Fibroblast of gingiva (primary cell): ENCODE results near the gene CDH13.

Experiments used
- DNase-seq: peaks from one replicate; pipeline ENCODE4 v3.0.0-alpha.2; 2011; ENCODE audit warnings: low read depth

Gene CDH13

DNA sequence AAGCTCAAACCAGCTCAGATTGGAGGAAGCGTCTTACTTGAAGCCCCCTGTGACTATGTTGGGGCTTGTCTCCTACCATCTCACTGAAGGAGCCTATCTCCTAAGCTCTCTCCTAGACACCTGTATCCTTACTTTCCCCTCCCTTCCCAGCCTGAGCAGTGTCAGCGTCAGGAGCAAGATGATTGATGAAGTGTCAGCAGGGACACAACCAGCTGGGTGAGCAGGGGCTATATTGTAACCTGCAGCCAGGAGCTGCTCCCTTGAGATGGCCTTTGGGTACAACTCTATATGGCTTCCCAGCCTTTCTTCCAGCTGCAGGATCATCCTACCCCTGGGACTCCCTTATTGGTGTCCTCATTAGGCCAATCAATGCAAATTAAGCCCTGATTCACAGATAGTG lies 1097.8 kb downstream of the CDH13 start:
- DNase-seq, result no peak

DNA sequence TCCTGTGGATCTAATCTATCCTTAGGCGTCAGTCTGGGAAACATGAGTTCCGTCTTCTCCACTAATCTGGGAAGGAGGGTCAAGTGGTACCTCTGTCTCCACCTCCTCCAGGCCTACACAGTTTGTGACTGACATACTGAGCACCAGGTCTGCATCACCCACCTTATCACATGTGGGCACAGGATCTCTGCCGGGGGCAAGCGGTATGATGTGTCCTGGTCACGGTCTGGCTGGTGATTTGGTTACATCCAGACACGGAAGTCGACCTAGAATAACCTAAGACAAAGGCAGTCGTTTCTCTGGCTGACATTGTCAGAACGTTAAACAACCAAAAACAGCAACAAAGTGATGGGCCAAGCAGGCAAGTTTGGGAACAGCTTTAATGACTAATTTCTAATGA lies 1098.5 kb downstream of the CDH13 start:
- DNase-seq, result no peak

DNA sequence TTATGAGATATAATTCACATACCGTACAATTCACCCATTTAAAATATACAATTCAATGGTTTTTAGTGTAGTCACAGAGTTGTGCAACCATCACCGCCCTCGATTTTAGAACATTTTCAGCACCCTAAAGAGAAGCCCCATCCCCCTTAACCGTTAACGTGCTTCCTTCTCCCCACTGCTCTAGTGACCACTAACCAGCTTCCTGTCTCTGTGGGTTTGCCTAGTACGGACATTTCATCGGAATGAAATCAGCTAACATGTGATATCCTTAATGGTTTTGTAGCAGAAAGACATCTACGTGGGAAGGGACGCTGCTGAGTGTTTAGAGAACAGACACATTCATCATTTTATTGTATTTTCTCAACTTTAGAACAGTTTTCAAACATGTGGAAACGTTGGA lies 1100.2 kb downstream of the CDH13 start:
- no peak for DNase-seq

DNA sequence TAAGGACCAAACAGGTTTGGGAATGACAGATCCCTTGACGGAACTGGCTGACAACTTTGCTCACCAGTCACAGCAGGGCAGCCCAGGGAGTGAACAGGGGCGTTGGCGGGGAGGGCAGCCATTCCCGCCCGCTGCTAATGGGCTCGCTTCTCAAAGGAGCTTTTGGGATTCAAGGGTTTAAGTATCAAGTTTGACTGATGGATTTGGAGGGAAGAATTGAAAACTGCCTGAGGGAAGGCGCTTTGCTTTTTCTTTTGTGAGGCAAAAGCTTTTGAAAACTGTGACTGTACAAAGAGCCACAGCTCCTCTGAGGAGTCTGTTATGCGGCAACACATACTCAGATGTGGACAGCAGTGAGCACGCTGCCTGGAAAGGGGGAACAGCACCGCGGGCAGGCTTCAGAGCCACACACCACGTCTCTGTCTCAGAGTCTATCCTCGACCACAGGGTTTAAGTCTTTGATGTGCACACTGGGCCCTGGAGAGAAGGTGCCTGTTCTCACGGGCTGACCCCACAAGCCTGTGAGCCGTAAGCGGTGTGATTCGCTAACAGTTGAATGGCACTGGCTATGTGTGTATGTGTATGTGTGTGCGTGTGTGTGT lies 1101.1 kb downstream of the CDH13 start:
- DNase-seq, result no peak

DNA sequence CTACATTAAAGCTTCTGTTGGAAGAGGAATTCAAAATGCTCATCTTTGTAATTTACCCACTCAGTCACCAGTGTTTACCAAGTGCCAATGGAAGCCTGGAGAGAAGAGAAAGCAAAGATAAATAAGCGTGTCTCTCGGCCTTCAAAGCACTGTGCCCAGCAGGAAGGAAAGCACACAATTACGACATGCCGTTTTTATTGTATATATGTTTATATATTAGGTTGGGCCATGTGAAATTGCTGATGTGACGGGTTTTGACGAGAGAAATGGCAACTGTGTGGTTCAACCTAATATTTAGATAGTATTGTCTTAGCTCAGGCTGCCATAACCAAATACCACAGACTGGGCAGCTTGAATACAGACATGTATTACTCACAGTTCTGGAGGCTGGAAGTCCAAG lies 1101.7 kb downstream of the CDH13 start:
- no peak for DNase-seq

DNA sequence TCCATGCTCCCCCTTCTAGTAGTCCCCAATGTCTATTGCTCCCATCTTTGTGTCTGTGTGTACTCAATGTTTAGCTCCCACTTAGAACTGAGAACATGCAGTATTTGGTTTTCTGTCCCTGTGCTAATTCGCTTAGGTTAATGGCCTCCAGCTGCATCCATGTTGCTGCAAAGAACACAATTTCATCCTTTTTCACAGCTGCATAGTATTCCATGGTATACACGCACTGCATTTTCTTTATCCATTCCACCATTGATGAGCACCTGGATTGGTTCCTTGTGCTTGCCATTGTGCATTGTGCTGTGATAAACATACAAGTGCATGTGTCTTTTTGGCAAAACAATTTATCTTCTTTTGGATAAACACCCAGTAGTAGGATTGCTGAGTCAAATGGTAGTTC lies 1104.0 kb downstream of the CDH13 start:
- no peak for DNase-seq

DNA sequence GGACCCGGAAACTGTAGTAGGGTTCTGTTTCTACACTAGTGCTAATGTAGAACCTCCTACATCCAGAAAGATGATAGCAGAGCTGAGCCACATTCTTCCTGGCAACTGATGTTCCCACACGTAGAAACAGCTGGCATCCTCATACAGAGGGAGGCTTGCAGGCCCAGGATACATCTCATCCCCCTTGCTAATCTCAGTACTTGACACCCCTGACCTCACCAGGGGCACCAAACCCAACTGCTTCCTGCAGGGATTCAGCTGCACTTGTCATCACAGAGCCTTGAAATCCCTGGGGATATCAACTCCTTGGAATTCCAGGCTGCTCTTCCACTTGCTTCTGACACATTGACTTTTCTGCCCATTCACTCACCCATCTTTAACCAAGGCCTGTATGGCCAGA lies 1105.8 kb downstream of the CDH13 start:
- DNase-seq, result no peak

DNA sequence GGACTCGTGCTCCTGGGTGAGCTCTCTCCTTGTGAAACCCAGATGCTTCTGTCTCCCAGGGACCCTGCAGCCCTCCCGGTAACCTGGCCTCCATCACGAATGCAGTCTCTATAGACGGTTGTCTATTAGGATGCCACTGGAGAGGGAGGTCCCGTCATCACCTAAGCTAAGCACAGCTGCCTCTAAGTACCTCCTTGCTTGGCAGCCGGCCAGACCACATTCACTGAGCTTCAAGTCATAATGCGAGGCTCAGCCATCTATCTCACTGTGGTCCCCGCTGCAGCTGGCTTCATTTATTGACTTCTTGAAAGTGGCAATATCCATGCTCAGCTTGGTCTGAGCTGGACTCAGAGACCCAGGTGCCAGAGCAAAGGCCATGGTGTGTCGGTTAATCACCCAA lies 1106.5 kb downstream of the CDH13 start:
- DNase-seq, result no peak

DNA sequence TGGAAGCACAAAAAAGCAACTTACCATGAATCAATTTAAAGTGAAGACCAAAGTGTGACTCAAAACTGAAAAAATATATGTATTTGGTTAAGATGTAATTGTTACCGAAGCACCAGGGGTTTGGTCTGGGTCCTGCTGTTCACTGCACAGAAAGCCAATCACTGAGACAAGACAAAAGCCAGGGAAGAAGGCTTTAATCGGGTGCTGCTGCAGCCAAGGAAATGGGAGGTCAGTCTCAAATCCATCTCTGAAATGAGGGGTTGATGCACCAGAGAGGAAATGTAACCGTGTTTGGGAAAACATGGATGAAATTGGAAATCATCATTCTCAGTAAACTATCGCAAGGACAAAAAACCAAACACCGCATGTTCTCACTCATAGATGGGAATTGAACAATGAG lies 1107.4 kb downstream of the CDH13 start:
- no peak for DNase-seq

DNA sequence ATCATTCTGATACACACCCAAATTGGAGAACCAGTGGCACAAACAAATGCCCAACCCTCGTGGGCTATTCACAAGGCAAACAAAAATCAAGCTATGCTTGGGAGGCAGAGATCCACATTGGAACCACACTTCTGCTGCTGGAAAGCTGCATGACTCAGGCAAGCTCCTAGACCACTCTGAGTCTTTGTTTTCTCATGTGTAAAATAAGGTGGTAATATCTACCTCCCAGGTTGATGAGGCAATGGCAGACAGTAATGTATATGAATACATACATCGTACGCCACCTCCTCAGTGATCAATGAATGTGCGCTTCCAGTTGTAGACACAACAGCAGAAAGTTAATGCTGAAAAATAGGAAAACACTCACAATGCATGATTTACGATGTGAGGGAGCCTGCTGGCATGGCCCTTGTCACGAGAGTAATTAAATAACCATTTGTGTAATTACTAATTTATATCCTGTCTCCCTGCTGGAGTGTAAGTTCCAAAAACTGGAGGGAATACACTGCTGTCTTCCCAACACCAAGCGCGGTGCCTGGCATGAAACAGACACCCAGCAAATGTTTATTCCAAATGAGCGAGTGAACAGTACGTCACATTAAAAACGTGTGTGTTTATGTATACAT lies 1111.1 kb downstream of the CDH13 start:
- no peak for DNase-seq

DNA sequence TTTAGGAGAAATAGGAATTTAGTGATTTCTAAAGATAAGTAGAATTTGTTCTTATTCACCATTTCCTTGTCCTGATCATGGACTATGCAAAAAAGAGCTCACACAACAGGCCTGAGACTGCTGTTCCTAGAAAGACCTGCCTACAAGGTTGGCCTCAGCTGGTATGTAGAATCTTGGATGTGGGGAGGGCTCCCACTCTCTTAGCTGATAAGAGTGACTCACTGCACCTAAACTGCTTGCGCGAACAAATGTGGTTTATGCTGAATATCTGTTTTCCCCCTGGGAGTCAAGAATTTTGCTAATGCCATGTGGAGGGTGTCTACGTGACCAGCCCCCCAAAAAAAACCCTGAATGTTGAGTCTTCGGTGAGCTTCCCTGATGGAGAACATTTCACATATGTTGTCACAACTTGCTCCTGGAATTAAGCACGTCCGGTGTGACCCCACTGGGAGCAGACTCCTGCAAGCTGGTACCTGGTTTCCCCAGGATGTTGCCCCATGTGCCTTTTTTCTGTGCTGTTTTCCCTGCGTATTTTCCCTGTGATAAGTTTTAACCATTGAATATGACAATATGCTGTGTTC lies 1112.2 kb downstream of the CDH13 start:
- DNase-seq, result no peak

DNA sequence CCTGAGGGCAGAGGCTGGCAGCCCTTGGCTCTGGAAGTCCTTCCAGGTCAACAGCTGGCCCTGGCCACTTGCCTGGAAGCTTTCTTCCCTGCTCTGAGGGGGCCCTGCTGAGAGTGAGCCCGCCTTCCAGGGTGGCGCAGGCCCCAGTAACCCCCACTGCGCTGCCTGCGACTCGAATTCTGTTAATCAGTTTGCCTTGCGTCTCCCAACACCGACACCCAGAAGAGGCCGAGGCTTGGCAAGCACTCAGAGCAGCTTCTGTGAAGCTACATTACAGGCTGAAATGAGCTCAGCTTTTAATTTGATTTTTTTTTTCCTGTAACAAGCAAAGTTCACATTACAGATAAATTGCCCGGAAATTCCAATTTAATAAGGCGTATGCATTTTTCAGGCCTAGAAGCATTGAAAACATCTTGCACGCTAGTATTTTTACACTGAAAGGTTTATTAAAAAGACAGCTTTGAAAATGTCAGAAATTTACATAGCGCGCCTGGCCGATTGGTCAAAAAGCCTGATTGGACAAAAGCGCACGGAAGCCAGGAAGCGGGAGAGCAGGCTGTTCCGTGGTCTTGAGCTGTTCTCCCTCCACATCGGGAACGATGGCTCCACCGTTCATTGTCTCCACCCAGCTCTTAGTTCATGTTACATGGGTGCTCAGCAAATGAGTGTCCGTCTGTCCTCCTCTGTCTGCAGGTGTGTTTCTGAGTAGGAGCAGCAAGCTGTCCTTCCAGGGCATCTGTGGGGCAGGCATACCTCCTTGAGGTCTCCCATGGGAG lies 1115.5 kb downstream of the CDH13 start:
- no peak for DNase-seq

DNA sequence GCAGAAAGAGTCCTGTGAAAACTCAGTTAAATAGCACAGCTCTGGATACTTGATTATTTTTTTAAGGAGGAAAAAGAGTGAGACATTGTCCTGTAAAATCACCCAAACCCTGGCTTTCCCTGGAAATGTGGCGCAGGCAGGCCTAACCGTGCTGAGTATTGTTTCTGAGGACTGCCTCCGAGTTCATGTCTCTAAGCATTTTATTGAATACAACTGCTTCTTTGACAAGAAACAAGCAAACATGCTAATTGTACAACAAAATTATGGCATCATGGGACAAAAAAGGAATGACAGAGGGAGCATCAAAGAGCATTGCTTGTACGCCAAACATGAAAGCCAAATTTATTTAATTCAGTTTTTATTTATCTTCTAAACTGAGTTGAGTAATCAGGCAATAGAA lies 1116.5 kb downstream of the CDH13 start:
- DNase-seq, result no peak

DNA sequence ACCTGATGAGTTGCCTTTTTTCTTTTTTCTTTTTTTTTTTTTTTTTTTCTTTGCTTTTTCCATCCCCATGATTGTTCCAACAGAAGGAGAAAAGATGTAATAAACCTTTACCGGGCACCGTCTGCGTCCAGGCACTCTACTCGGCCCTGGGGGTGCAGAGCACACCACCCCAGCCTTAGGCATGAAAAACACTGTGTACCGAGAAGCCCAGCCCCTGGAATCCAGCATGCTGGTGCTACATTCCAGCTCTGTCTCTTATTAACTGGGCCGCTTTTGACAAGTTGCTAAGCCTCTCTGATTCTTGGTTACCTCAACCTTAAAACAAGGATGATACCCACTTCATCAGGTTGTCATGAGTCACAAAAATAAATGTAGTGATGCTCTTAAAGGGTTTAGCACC lies 1117.0 kb downstream of the CDH13 start:
- DNase-seq, result no peak

DNA sequence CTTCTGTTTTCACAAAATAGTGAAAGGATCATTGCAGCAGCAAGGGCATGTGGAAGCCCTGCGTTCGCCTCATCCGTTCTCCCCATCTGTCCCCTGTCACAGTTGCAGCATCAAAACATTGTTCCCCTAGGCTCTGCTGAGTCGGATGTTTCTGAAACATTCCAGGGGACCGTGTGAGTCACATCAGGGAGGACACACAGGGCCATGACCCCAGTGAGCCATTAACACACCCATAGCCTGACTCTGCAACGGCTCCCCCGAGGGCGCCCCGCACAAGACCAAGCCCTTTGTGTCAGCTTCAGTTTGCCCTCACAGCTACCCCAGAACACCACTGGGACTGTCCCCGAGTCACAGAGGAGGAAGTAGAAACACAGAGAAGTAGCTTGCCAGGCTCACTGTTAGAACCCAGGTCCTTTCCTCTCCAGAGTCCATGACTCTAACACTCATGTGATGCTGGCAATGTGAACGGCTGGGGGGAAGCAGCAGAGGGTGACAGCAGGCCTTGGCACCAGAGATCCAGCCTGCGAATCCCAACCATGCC lies 1117.7 kb downstream of the CDH13 start:
- DNase-seq, result no peak

DNA sequence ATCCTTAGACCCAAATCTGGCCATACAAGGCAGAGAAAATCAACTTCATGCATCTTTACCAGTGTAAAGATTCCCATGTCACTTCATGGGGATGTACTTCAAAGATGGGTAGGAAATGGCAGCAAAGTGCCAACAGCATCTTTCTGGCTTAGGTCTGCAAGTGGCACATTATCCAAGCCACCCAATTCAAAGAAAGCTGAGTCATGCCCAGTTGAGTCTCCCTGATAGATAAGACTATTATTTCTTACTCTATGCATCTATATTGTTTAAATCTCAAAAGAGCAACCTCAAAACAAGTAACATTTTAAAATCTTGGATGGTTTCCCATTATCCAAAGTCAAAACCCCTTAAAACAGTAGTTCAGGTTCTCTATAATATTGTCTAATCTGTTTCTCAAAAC lies 1119.8 kb downstream of the CDH13 start:
- DNase-seq, result no peak

DNA sequence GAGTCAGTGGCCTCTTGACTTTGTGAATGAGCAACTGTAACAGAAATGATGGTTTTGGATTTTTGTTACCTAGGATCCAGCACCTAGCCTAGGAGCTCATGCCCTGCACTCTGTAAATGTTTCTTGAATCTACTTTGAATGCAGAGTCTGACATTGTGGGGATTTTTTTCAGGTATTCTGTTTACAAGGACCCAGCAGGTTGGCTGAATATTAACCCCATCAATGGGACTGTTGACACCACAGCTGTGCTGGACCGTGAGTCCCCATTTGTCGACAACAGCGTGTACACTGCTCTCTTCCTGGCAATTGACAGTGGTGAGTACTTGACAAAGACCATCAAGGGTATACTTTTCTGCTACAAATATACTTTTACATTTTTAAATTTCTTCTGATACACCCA lies 1121.2 kb downstream of the CDH13 start:
- DNase-seq, result no peak

DNA sequence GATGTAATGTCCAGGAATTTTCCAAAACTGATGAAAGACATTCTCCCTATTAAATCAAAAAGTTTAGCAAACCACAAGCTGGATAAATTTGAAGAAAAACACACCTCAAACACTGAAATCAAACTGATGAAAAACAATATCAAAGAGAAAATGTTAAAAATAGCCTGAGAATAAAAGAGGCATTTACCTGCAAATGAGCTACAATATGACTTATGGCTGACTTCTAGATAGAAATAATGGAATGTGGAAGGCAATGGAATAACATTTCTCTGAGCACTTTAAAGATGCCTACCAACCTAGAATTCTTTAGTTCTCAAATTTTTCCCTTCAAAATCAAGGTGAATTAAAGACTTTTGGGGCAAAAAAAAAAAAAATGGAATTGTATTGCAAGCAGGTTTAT lies 1128.6 kb downstream of the CDH13 start:
- DNase-seq, result no peak

DNA sequence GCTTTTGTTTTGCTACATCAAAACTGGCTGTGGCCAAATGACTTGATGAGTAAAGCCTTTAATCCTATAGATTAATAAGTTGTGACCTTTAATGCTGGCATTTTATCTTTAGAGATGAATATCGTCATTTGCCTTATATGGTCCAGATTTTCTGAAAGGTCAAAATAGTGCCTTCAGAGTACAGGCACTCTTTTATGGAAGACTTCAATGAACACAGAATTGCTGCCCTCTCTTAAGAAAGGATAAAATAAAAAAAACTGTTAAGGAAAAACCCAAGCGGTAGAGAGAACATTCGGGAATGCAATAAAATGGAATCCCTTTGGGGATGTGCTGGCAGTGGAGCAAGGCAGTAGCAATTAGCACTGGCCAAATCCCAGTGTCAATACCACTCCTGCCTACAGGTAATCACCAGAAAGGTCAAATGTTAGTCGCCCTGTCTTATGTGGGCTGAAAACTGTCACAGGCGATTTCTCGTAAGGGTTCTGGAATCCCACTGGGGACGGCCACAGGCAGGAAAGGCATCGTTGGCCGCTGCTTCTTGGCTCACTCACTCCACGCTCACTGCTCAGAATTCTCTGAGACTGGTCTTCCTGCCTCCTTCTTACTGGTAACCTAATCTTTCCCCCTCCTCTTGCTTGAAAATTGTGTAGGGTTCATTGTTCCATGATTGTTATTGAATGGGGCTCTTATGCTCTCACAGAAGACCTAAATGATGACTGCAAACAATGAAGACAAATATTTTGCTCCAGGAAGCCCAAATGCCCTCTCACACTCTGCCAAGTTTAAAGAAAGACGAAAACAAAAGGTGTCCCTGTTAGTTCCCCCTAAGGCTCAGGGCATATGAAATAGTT lies 1135.6 kb downstream of the CDH13 start:
- DNase-seq, result no peak

DNA sequence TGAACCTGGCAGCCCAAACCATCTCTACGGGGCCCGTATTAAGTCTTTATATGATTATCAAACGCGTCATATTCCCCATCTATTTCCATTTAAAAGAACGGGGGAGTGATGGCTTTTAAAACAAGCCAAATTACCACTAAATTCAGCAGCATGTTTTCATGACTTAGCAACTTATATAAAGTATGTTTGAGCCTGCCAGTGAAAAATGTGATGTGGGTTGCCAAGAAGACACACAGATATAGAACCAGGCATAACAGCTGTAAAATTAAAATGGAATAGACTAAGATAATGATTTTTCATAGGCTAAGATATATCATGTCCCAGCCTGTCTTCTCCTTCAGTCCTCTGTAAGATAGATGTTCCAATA lies 1136.2 kb downstream of the CDH13 start:
- no peak for DNase-seq

DNA sequence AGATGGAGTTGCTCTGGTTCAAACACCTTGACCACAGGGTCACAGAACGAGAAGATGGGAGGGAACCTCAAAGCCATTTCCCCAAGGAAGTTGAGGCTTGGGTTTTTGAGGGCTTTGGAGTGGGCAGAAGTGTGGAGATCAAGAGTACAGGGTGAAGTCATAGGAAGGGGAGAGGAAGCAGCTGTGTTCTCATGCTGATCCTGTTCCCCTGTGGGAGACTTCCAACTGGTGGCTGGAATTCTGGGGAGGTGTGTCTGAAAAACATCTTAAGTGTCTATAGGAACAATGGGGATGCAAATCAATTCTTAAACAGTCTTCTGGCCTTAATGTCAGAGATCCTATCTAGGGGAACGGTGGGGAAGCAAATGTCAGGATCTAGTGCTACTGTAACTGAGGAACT lies 1142.2 kb downstream of the CDH13 start:
- no peak for DNase-seq

DNA sequence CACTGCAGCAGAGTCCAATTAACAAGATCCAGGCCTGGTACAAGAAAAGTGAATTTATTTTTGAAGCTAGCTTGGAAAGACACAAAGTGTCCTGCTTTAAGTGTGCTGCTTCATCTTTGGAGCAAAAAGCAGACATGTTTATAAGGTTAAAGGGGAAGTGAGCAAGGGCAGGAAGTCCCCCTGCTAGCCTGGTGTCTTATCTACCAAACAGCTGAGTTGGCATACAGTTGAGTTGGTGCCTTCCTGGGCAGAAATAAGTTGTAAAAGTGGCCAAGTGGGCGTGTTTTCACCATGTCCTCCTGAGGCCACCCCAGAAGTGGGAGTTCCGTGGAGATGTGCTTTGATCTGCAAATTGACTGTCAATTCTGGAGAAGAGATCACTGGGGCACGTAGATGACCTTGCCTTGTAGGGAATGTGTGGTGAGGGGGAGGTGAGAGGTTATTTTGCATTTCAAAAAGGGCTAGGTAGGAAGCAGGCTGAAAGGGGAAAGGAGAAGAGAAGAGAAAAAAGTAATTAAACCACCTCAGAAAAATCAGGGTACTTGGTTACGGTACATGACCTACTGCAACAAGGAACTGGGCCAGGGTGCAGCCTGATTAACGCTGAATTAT lies 1142.7 kb downstream of the CDH13 start:
- DNase-seq, result no peak
